ENCODE measurements around the gene ERN1. TPM values are rescaled to one million over a fixed set of nuclear protein-coding genes. Genes with fewer than 3 reads are reported as not detected.
A peak's percentile ranks its signal among the peaks of the same experiment; 100 is the strongest.

The ERN1 gene
- total and polyA plus RNA-seq, 4 donors: 8.3 to 34.2 (median 19.4) TPM

- Histone ChIP-seq H3K27me3 (ENCODE audit: control insufficient read depth in 3 of 3, insufficient read depth in 3 of 3, low read length in 2 of 3) (no peaks in the 10 kb centered on the region), H3K27ac (ENCODE audit: low read depth in 1 of 2, low read length in 1 of 2) (peak overlapping the region in 1 of 2 donors; percentile 18), H3K9ac (ENCODE audit: insufficient read depth in 1 of 2, low read length in 2 of 2) (no peak overlapping the region), H3K4me1 (ENCODE audit: control insufficient read depth in 5 of 5, insufficient read depth in 5 of 5, low read length in 5 of 5) (peaks cover 4 to 21% (median 14%) of the 10 kb centered on the region in 5 donors), H3K9me3 (ENCODE audit: control insufficient read depth in 4 of 4, insufficient read depth in 3 of 4, low read length in 3 of 4) (no peaks in the 10 kb centered on the region), H3K4me3 (no peak overlapping the region), H3K36me3 (ENCODE audit: control insufficient read depth in 4 of 4, insufficient read depth in 4 of 4, low read length in 4 of 4) (peaks cover 0 to 1% (median 0%) of the 10 kb centered on the region in 4 donors)
- DNase-seq (peak in 2 of 3 donors; percentile 18 to 53), ATAC-seq (ENCODE audit: insufficient read depth, low FRiP score) (no peak)
- no peak for TF ChIP-seq CTCF (IDR thresholded peaks at IDR 0.05; ENCODE audit: control extremely low read depth, extremely low read depth)
- WGBS, 2 donors: 33 to 35% methylated on average over 10 of the region's 10 CpGs
Measured at GRCh38 chr17:64117981-64118979, 11.7 kb downstream of the ERN1 start.

DNA sequence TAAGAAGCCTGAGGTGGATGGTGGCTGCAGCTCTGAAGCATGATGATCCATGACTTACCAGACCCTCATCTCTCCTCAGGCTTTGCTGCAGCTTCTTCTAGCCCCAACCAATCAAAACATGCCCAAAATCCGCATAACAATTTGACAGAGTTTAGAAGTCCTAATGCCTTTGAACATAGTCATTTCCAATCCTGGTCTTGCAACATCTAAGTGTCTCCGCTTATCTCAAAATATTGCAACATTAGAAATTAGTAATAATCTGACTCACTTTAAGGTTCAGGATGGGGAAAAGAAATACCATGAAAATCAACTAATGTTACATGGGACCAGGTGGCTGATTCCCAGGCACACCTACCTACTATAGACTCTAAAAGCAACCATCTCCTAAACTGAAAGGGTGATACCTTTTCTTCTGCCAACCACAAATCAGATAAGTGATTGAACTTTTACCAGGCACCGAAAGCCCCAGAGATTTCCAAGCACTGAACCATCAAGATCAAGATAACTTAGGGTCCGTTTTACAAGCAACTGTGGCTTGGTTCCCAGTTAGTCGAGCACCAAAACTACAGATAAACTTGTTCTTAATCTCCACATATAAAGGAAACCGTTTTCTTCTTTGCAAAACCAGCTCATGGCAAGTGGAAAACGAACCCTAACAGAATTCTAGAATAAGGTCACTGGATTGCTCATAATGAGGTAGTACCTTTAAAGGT, 14.0 kb downstream of the ERN1 start:
- no peak for TF ChIP-seq CTCF (IDR thresholded peaks at IDR 0.05; ENCODE audit: control extremely low read depth, extremely low read depth)
- WGBS, 2 donors: 55 to 61% methylated on average over 7 of the region's 7 CpGs
- H3K4me3 ChIP-seq: no peak overlapping the region
- peak in 1 of 3 donors; percentile 34 for DNase-seq
- no peaks in the 10 kb centered on the region for H3K9me3 ChIP-seq (ENCODE audit: control insufficient read depth in 4 of 4, insufficient read depth in 3 of 4, low read length in 3 of 4)
- no peak overlapping the region for H3K9ac ChIP-seq (ENCODE audit: insufficient read depth in 1 of 2, low read length in 2 of 2)
- peaks cover 4 to 19% (median 11%) of the 10 kb centered on the region in 5 donors for H3K4me1 ChIP-seq (ENCODE audit: control insufficient read depth in 5 of 5, insufficient read depth in 5 of 5, low read length in 5 of 5)
- H3K27me3 ChIP-seq (ENCODE audit: control insufficient read depth in 3 of 3, insufficient read depth in 3 of 3, low read length in 2 of 3): no peaks in the 10 kb centered on the region
- peak overlapping the region in 1 of 2 donors; percentile 50 for H3K27ac ChIP-seq (ENCODE audit: low read depth in 1 of 2, low read length in 1 of 2)
- H3K36me3 ChIP-seq (ENCODE audit: control insufficient read depth in 4 of 4, insufficient read depth in 4 of 4, low read length in 4 of 4): peaks cover 0 to 1% (median 0%) of the 10 kb centered on the region in 4 donors
- ATAC-seq (ENCODE audit: insufficient read depth, low FRiP score): peak; percentile 22

DNA sequence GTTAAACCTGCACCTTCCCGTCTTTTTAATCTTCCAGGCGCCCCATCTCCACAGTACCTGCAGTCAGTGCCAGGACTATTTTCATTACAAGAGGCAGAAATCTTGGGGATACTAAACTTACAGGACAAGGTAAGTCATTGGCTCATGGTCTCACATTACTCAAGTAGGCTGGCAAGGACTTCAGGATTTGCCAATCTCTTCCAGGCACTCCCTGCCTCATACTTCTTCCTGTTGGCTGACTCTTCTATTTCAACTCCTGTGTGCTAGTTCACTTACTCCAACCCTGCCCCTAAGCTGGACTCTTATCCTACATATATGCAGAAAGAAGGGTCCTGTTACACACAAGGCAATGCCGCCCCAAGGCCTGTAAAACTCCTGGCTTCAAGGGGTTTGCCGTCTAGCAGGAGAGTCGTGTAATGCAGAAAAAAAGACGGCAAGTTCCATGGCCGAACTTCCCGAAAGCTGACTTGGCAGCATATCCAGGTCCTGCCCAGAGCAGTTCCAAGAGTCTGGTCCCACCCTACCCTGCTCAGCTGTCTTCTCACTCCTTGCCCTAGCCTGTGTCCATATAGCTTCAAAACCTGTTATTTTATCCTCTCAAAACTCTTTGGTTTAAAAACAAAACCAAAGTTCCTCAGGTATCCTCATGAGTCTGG, 14.8 kb downstream of the ERN1 start:
- peaks cover 0 to 1% (median 0%) of the 10 kb centered on the region in 4 donors for H3K36me3 ChIP-seq (ENCODE audit: control insufficient read depth in 4 of 4, insufficient read depth in 4 of 4, low read length in 4 of 4)
- H3K9me3 ChIP-seq (ENCODE audit: control insufficient read depth in 4 of 4, insufficient read depth in 3 of 4, low read length in 3 of 4): no peaks in the 10 kb centered on the region
- DNase-seq: no peak
- peak; percentile 65 for ATAC-seq (ENCODE audit: insufficient read depth, low FRiP score)
- H3K27ac ChIP-seq (ENCODE audit: low read depth in 1 of 2, low read length in 1 of 2): peak overlapping the region in 1 of 2 donors; percentile 50
- peaks cover 4 to 19% (median 11%) of the 10 kb centered on the region in 5 donors for H3K4me1 ChIP-seq (ENCODE audit: control insufficient read depth in 5 of 5, insufficient read depth in 5 of 5, low read length in 5 of 5)
- 74 to 92% methylated on average over 8 of the region's 8 CpGs for WGBS, 2 donors
- no peak overlapping the region for H3K4me3 ChIP-seq
- TF ChIP-seq CTCF (IDR thresholded peaks at IDR 0.05; ENCODE audit: control extremely low read depth, extremely low read depth): no peak
- H3K27me3 ChIP-seq (ENCODE audit: control insufficient read depth in 3 of 3, insufficient read depth in 3 of 3, low read length in 2 of 3): no peaks in the 10 kb centered on the region
- H3K9ac ChIP-seq (ENCODE audit: insufficient read depth in 1 of 2, low read length in 2 of 2): no peak overlapping the region
